Dedifferentiated amniotic fluid mesenchymal stem cell (primary cell): ENCODE data around the gene IL2RA.
A peak's percentile ranks its signal among the peaks of the same experiment; 100 is the strongest.
"Not testable (repeated sequence)": the region's sequence is repeated elsewhere in the genome, so short reads cannot be mapped to it uniquely, and the experiment has no call there.

Source experiments
- DNase-seq: peaks from one replicate; pipeline ENCODE4 v3.0.0-alpha.2; 2016; ENCODE audit errors: extremely low spot score

The IL2RA gene

DNA sequence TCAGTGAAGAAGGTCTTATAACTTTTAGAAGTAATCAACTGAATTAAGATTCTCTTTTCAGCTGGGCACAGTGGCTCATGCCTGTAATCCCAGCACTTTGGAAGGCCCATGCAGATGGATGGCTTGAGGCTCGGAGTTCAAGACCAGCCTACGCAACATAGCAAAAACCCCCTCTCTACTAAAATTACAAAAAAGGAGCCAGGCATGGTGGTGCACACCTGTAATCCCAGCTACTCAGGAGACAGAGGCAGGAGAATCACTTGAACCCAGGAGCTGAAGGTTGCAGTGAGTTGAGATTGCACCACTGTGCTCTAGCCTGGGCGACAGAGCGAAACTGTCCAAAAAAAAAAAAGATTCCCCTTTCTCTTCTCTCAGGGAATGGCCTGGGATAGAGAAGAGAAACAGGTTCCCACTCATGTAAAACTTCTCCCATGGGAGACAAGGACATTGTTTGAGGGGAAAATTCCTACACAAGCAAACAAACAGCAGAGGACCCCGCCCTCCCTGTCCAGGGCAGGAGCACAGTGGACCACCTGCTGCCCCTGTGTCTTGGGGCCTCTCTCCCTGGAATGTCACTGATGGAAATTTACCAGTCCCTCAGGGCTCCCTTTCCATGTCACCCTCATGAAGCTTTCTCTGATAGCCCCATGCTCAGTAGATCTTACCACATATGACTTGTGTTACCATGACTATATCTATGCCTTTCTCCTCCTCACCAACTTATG, 5.6 kb downstream of the IL2RA start:
- DNase-seq, result no peak

- no peak for DNase-seq
Measured at GRCh38 chr10:6055929-6056328, 6.2 kb downstream of the IL2RA start.

GRCh38 chr10:6054884-6055283, 7.3 kb downstream of the IL2RA start:
- DNase-seq, result no peak

DNA sequence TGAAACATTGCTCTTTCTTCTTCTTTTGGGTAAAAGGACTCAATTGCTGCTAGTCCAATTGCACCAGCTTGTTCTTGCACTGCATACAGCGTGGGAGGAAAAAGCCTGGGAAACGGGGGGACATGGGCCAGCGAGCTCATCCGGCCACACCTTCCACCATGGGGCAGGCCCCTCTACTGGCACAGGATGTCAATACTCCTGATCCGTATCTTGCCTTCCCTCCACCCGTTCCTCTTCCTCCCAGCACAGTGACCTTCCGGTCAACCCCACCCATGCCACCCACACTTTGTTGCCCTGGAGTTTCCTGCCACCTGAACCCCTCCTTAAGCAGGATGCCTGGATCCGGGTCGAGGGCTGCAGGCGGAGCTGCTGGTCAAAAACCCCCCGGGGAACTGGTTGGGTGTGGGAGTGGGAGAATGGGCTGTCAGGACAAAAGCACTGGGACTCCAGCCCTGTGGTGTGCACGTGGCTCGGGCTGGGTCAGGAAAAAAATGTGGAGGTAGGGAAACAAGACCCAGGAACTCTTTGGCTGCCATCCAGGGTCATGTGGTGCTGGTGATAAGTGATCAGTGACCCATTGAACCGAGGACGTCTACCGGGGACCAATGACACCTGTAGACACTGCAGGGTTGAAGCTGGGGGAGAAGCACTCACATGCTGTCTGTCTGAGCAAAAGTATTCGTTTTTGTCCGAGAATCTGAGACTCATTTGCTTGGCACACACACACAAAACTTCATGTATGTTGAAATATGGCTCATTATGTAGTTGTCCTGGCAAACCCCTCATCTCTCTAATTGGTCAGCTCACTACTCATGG, 8.1 kb downstream of the IL2RA start:
- no peak for DNase-seq

DNA sequence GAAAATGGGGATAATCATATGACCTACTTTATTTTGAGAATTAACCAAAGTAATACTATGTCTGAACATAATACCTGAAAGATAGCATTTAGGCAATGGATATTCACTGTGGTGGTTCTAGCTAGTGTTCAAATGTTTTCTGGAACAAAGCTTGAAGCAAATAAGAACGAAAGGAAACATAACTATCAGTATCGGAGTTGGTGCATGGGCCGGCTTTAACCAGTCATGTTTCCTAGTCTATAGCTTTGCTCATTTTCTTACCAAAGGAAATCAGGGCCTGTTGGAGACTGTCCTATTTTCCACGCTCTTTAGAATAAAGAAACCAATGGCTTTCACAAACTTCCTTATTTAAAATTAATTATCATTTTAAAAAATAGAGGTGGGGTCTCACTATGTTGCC, 8.9 kb downstream of the IL2RA start:
- no peak for DNase-seq

DNA sequence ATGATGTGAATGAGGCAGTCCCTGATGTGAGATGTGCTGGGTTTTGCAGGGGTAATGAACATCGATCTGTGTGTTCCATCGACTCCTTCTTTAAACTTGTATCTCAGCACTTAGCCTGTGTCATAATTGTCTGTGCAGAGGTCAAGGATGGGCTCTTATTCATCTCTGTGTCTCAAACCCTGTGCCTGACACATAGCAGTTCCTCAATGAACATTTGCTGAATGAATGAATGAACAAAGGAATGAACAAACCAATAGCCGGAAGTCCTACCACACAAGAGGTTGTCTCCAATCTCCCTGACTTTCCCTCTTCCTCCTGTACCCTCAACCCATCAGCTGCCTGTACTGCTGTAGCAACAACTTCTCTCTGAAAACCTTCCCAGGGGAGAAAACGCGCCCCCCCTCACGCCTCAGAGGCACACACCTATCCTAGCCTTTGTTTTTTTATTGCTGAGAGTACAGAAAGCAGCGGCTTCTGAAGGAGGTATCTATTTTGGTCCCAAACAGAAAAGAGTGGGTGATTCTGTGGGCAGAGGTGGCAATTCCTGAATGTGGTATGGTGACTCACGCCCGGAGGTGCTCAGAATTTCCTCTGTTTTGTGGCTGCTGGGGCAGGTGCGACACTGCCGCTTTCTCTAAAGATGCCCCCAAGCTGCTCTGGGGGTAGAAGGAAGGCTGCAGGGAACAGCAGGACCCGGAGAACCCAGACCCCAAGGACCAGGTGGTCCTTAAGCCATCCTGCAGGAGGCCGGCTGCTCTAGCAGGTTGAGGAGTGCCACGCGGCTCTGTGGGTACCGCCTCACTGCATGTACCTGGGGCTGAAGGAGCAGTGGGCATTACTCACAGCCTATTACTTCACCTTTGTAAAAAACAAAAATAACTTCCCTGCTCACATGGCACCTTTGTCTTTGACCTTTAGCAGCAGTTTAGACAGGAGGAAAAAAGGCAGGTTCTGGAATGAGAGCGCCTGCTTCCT, 9.6 kb downstream of the IL2RA start:
- DNase-seq, result no peak

- DNase-seq, result peak; percentile 21
Measured at GRCh38 chr10:6050801-6051445, 11.2 kb downstream of the IL2RA start.

GRCh38 chr10:6049031-6049400, 13.2 kb downstream of the IL2RA start:
- DNase-seq, result no peak

DNA sequence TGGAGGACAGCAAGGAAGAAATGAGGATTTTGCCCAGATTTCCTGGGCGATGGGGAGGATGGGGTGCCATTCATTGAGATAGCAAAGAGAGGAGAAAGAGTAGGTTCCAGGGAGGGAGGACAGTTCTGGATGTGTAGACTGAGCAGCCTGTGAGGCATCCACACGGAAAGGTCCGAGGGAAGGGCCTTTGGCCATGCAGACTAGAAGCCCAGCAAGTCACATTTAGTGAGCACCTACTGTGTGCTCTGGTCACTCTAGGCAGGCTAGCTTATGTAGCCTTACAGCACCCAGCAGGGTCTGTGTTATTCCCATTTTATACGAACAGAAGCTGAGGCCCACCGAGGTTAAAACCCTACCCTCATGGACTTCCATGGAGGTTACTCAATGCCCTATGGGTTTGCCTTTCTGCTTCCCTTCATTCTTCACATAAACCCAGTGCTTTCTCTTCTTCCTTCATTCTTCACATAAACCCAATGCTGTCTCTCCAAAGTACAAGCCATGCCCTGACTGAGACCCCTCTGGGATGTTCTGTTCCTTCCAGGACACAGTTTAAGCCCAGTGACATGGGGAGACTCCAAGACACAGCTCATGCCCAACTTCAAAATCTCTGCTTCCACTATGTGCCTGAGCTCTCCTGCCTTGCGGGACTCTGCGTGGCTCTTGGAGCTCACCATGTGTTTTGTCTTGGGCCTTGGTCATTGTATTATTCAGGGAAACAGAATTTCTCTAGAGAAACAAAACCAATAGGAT, 13.7 kb downstream of the IL2RA start:
- no peak for DNase-seq

DNA sequence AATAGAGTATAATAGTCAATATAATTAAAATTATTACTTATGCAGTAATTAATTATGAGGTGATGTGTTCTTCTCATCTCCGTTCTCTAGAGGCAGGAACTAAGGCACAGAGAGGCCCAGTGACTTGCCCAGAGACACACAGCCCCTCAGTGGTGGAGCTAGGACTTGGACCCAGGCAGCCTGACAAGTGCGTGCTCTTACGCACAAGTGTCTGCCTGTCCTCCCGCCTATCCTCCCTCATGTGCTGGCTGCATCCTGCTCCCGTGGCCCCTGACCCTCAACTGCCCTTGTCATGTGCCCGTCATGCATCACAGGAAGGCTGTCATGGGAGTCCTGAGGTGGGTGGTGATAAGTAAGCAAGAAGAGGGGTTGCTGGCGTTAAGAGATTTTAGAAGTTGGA, 14.3 kb downstream of the IL2RA start:
- no peak for DNase-seq

DNA sequence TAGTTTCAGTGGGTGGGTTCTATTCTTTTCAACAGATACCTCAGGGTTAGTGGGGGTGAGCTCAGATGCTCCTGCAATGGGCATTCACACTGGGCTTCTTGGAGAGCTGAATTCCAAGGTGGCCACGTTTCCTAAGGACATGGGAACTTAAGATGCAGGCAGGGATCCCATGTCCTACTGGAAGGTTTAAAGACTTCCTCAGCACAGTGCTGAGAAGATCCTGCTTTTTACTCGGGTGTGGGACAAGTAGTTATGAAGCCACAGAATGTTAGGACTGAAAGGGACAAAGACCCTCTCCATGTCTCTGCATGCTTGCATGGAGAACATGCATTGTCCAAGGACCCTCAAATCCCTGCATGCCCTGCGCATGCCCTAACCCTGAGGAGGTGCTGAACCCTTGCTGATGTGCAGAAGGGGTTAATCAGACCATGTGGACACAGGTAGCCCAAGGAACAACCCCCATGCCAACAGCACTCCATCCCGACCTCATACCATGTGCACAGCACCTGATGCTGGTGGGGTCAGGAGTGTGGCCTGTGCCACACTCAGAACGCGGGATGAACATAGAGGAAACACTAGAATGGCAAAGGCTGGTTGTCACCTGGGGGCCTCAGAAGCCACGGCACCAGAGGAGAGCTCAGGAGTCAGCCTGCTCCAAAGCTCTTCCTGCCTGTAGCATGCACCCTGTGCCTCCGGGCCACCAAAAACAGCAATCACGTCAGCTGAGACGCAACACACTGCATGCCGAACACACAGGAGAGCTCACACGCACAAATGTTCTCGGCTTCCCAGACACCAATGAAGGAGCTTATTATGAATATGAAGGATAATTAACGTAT, 15.2 kb downstream of the IL2RA start:
- DNase-seq, result no peak

DNA sequence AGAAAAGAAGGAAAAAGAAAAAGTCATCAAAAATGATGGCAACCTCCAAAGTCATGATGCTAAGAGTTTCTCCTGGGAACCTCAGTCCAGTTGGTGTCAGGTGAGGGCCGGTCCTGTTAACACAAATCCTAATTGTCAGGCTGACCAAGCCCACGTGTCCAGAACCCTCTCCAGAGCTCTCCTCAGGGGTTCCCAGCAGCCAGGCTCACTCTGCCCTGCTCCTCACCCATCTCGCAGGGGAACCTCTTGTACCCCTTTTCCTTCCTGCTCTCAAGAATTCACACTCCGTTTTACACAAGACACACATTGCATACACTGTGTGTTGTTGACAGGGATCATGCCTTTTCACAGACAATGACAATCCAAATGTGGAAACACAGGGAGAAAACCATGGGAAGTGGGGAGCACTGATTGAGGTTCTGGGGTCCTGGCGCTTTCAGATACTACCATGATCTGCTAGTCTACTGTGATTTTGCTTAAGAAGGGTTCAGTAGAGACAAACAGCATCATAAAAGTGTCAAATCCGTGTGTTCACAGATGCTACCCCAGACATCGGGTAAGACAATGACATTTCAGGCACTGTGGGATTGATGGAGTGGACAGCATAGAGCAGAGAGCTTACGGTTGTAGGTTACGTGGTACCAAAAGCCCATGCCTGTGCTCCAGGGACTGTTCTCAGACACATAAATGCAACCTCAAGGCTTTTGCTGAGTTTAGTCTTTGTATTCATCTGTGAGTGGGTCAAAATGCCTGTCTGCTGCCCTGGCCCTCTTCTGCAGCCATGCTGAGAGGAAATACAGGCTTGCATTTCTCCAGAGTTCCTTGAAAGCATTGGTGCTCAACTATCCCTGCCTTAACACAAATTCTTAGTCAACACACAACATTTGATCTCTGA, 16.0 kb downstream of the IL2RA start:
- DNase-seq, result no peak

GRCh38 chr10:6045314-6045848, 16.8 kb downstream of the IL2RA start:
- no peak for DNase-seq

GRCh38 chr10:6044751-6045313, 17.3 kb downstream of the IL2RA start:
- DNase-seq, result no peak

DNA sequence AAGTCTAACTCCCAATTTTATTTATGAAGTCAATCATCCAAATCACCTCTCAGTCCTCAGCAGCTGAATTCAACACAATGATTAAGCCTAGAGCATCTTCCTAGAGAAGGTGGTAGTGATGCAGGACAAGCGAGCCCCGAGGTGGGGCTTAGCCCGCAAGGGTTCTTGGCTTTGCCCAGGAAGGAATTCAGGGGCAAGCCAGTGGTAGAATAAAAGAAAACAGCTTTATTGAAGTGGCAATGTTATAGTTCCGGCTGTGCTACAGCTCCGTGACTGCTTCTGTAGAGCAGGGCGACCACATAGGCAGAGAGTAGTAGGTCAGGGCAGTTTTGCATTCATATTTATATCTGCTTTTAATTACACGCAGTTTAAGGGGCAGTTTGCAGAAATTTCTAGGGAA, 18.1 kb downstream of the IL2RA start:
- no peak for DNase-seq

DNA sequence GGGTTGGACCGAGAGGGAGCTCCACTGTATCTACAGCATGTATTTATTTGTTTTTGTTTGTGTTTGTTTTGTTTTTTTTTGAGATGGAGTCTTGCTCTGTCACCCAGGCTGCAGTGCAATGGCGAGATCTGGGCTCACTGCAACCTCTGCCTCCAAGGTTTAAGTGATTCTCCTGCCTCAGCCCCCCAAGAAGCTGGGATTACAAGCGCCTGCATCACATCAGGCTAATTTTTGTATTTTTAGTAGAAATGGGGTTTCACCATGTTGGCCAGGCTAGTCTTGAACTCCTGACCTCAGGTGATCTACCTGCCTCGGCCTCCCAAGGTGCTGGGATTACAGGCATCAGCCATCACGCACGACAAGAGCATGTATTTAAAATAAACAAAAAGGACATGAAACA, 18.8 kb downstream of the IL2RA start:
- not testable (repeated sequence) for DNase-seq

- DNase-seq, result no peak
Measured at GRCh38 chr10:6040205-6040604, 22.0 kb downstream of the IL2RA start.

- no peak for DNase-seq
Measured at GRCh38 chr10:6039711-6040110, 22.5 kb downstream of the IL2RA start.
